Endometrium (tissue), 2 donors: Measurements from ENCODE around the gene HYAL4.
A peak's percentile ranks its signal among the peaks of the same experiment; 100 is the strongest.
"Not testable (repeated sequence)": the region's sequence is repeated elsewhere in the genome, so short reads cannot be mapped to it uniquely, and the experiment has no call there.

Experiments used
- FAIRE-seq: peaks from 2 replicates; lab custom pipeline; 2012; peaks lifted over from hg19 to GRCh38; lab: Jason Lieb, UNC
- donor health status: control.
- donor health status: control.

The HYAL4 gene, protein sequence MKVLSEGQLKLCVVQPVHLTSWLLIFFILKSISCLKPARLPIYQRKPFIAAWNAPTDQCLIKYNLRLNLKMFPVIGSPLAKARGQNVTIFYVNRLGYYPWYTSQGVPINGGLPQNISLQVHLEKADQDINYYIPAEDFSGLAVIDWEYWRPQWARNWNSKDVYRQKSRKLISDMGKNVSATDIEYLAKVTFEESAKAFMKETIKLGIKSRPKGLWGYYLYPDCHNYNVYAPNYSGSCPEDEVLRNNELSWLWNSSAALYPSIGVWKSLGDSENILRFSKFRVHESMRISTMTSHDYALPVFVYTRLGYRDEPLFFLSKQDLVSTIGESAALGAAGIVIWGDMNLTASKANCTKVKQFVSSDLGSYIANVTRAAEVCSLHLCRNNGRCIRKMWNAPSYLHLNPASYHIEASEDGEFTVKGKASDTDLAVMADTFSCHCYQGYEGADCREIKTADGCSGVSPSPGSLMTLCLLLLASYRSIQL

DNA sequence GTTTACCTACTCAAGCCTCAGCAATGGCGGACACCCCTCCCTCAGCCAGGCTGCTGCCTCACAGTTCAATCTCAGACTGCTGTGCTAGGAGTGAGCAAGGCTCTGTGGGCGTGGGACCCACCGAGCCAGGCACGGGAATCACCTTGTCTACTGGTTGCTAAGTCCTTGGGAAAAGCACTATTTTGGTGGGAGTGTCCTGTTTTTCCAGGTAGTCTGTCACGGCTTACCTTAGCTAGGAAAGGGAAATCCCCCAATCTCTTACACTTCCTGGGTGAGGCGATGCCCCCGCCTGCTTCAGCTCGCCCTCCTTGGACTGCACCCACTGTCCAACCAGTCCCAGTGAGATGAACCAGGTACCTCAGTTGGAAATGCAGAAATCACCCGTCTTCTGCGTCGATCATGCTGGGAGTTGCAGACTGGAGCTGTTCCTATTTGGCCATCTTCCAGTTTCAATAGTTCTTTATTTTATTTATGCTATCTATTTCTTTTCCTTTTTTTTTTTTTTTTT, at the start of gene HYAL4:
HYAL4 (plus strand) TSS at position 458 of the 508 bp plus-strand sequence. CDS start 23,105 bp downstream, outside the sequence.
- FAIRE-seq, result no peak

DNA sequence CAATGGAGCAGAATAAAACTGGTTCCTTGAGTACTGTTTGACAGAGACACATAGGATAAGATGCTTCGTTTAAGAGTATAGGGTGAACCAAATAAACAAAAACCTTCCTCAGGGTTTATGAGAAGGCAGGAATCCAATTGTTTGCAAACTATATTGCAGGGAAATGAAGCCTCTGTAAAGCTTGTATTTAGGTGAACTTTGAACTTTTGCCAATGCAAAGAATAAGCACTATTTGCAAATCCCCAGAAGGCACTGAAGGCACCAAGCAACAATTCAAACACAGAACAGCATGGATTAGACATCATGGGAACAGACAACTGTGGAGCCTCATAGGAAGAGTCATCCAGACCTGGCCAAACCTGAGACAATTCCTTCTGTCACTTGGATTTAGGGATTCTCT, 49.1 kb upstream of the HYAL4 start:
- no peak for FAIRE-seq

DNA sequence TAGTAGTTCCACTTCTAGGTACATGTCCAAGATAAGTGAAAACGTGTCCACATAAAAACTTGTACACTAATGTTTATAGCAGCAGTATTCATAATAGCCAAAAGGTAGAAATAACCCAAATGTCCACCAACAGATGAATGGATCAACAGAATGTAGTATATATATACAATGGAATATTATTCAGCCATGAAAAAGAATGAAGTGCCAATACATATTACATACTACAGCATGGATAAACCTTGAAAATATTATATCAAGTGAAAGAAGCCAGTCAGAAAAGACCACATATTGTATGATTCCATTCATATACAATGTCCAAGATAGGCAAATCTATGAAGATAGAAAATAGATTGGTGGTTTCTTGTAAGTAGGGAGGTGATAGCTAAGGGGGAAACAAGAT, 48.4 kb upstream of the HYAL4 start:
- FAIRE-seq, result no peak

DNA sequence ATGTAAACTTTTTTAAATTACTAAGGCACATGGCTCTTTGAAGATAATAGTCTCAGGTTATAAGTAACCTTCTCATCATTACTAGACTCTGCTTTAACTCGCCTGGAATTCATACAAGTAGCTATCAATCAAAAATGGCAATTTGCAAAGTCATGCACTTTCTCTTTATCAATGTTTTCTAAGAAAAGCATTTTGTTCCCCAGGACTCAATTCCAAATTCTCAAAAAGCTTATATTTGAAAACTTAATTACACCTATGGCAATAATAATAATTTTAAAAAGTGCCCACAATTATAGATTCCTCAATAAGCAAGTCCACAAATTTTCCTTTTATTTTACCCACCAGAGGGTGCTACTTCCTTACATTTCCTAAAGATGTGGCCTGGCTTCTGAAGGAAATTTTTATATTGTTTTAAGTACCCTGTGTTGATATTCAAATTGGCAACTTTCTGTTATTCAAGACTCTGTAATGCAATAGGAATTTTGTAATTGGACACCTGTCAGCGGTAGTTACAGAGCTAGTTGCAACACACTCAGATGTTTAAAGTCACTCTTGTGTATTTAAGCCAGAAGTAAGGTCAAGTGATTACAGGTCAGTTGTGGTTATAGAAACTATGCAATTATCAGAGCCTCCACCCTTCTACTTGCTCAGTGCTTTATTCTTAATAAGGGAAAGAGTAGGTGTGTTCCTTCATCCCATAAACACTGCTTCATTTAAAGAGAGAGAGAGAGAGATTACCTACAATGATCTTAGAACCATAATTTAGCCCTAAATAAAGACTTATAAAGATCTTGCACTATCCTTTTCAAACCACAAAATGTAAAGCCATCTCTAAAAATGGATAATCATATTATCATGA, 47.1 kb upstream of the HYAL4 start:
- peak; percentile 96 for FAIRE-seq

DNA sequence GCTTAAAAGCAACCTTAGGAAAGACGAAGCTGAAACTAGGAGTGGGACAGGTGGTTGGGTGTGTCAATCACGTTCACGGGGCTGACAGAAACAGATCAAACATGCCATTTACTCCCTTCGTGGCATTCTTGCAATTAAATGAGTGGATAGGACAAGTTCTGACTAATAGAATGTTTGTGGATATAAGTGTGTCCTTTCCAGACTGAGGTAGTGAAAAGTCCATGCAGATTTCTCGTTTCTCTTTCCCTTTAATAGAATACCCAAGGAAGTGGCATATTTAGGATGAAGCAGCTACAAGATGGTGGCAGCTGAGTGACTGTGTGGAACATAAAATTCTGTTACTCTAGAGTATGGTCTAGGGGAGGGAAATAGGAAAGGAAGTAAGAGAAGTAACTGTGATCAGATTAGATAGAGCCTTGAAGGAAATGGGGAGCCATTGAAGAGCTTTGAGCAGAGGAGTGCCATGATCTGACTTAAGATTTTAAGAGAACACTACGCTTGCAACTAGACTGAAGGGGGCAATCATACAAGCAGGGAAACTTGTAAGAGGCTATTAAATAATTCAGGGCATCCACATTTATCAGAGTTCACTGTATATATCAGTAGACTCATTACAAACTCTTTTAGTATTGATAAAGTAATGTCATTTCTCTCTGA, 46.3 kb upstream of the HYAL4 start:
- no peak for FAIRE-seq

DNA sequence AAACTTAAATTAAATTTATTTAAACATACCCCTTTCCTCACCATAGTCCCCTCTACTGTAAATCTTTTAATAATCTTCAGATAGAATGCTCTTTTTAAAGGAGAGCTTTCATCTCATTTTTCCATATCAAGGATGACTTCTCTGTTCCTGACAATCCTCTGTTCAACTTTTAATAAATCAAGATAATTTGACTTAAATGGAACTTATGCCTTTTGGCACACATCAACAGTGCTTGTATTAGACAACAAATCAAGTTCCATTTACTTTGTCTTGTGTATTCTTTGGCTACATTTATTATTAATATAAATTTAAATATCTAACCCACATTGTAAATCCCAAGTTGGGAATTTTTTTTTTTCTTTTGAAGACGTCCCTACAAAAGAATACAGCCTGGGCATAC, 42.7 kb upstream of the HYAL4 start:
- FAIRE-seq, result no peak

DNA sequence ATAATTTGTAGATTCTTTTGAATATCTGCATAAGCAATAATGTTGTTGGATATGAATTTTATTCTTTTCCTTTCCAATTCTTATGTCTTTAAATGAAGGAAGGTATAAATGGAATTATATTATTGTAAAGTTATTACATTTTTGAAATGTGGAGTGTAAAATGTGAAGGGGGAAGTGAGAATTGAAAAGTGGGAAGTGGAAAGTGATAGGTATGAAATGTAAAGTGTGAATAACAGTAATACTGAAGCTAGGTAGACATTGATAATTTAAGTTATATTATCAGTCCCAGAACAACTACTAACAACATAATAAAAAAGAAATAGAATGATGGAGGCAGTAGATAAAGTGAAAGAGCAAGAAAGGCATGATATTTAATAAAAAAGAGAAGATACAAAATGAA, 39.7 kb upstream of the HYAL4 start:
- no peak for FAIRE-seq

DNA sequence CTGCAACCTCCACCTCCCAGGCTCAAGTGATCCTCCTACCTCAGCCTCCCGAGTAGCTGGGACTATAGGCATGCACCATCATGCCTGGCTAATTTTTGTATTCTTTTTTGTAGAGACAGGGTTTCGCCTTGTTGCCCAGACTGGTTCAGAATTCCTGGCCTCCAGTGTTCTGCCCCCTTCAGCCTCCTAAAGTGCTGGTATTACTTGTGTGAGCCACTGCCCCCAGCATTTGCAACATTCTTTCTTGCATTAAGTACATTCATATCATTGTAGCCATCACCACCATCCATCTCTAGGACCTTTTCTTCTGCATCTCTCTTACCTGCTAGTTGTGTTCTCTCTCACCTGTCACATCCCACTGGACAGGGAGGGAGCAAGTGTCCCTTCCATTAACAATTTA, 35.5 kb upstream of the HYAL4 start:
- FAIRE-seq, result no peak

DNA sequence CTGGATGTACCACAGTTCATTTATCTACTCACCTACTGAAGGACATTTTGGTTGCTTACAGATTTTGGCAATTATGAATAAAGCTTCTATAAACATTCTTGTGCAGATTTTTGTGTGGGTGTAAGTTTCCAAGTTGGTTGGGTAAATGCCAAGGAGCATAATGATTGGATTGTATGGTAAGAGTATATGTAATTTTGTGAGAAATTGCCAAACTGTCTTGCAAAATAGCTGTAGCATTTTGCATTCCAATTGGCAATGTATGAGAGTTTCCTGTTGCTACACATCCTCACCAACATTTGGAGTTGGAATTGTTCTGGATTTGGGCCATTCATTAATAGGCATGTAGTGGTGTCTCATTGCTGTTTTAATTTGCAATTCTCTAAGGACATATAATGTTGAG, 33.9 kb upstream of the HYAL4 start:
- no peak for FAIRE-seq

DNA sequence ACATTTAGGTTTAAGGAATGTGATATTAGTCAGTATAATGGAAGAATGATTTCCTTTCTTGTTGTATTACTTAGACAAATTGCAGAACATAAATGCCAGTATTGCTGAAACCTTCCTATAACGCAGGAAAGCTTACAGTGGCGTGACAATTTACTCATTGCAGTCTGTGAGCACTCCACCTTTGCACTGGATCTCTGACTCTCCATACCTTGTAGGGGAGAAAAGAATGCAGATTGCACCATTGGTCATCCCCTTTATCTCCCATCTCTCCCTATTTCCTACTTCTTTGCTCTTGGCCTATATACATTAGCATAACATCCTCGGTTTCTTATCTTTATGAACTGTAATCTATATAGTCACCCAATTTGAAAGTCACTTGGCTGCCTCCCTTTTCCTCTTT, 28.1 kb upstream of the HYAL4 start:
- FAIRE-seq, result no peak

DNA sequence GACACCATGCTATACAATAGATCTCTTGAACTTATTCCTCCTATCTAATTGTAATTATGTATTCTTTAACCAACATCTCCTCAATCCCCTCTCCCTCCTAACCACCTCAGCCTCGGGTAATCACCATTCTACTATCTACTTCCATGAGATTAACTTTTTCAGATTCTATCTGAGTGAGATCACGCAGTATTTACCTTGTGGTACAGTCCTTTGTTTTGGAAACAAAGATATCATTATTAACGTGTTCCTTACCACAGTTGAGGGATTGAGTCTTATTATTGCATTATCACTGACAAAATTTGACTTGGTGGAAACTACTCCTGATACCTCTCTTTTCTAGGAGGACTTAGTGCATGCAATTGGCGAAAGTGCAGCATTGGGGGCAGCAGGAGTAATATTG, 26.0 kb upstream of the HYAL4 start:
- no peak for FAIRE-seq

DNA sequence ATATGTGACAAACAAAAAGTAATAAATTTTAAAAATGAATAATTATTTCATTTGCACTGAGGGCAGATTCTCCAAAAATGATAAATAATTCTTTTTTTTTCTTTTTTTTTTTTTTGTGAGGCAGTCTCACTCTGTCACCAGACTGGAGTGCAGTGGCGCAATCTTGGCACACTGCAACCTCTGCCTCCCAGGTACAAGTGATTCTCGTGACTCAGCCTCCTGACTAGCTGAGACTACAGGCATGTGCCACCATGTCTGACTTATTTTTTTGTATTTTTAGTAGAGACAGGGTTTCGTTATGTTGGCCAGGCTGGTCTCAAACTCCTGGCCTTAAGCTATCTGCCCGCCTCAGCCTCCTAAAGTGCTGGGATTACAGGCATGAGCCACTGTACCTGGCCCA, 25.2 kb upstream of the HYAL4 start:
- not testable (repeated sequence) for FAIRE-seq

DNA sequence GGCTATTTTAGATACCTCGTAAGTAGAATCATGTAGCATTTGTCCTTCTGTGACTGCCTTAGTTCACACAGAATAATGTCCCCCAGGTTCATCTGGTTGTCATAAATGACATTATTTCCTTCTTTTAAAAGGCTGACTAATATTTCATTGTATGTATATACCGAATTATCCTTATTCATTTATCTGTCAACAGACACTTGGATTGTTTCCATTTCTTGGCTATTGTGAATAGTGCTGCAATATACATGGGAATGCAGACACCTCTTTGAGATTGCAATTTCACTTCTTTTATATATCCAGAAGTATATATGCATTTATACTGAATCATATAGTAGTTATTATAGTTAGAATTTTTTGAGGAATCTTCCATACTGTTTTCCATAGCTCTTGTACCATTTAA, 24.1 kb upstream of the HYAL4 start:
- no peak for FAIRE-seq

DNA sequence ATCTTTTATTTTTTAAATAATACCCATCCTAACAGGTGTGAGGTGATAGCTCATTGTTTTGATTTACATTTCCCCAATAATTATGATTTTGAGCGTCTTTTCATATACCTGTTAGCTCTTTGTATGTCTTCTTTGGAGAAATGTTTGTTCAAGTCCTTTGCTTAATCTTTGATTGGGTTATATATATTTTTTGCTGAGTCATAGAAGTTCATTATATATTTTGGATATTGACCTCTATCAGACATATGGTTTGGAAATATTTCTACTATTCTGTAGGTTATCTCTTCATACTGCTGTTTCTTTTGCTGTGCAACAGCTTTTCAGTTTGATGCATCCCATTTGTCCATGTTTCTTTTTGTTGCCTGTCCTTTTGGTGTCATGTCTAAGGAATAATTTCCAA, 23.6 kb upstream of the HYAL4 start:
- no peak for FAIRE-seq

DNA sequence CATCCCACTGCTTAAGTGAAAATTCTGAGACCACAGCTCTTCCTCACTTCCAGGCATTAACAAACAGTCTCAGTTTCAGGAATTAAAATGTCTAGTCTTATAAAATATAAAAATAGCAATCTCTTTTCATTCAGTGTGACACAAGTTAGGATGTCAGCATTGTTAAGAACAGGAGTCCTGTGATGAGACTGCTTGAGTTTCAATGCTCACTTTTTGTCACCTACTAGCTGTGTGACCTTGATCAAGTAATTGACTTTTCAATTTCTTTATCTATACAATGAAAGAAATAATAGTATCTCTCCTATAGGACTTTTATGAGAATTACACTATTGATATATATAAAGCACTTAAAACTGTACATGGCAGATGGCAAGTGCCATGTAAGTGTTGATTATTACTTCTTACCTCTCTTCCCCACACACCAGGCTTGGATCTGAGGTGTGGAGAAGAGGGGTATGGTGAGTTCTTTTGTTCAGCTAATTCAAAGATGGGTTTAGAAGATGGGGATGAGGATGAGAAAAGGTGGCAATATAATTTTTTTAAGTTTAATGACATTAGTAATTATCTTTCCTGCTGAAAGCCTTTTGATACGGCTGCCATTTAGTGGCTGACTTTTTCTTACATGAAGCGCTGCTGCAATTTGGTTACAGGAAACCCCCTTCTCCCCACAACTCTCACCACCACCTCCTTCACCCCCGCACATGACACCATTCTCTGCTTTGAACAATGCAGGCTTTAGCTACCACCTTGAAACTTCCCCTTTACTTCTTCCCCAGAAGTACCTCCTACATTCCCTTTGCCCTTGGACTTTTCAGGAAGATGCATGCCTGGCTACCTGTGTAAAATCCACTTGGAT, 20.8 kb upstream of the HYAL4 start:
- FAIRE-seq, result no peak

DNA sequence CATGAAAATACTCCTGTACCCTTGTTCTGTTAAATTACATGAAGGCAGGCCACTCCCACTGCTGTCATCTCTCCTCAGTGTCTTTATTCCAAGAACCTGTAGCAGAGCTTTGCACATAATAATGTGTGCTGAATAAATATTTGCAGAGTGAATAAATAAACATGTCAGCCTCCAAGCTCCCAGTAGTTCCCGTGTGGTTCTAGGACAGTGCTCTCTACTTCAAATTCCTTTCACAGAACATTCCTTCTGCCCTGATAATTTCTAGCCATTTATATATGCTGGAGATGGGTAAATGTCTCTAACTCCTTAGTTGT, 20.3 kb upstream of the HYAL4 start:
- FAIRE-seq, result no peak

DNA sequence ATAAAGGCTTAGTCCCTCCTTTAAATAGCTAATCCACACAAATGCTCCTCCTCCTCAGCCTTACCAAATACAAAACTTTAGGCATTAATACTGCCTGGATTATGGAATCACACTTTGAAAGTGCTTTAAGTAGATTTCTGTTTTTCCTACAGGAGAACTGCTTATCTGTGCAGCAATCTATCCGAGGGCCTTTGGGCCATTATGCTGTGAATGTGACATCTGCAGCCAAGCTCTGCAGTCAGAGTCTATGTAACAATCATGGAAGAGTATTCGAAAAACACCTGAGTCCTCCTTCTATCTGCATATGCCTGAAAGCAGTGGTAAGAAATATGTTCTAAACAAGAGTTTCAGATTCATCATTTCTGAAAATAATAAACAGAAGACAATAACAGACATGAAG, 16.2 kb upstream of the HYAL4 start:
- no peak for FAIRE-seq

DNA sequence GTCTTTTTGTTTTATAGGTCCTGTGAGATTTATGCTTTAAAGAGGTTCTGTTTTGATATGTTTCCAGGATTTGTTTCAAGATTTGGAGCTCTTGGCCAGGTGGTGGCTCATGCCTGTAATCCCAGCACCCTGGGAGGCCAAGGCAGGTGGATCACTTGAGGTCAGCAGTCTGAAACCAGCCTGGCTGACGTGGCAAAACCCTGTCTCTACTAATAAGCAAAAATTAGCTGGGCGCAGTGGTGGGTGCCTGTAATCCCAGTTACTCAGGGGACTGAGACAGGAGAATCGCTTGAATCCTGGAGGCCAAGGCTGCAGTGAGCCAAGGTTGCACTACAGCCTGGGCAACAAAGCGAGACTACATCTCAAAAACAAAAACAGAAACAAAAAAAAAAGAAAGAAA, 8.3 kb upstream of the HYAL4 start:
- no peak for FAIRE-seq

DNA sequence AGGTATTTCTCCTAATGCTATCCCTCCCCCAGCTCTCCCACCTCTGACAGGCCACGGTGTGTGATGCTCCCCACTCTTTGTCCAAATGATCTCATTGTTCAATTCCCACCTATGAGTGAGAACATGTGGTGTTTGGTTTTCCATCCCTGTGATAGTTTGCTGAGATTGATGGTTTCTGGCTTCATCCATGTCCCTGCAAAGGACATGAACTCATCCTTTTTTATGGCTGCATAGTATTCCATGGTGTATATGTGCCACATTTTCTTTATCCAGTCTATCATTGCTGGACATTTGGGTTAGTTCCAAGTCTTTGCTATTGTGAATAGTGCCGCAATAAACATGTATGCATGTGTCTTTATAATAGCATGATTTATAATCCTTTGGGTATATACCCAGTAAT, 5.9 kb upstream of the HYAL4 start:
- not testable (repeated sequence) for FAIRE-seq

DNA sequence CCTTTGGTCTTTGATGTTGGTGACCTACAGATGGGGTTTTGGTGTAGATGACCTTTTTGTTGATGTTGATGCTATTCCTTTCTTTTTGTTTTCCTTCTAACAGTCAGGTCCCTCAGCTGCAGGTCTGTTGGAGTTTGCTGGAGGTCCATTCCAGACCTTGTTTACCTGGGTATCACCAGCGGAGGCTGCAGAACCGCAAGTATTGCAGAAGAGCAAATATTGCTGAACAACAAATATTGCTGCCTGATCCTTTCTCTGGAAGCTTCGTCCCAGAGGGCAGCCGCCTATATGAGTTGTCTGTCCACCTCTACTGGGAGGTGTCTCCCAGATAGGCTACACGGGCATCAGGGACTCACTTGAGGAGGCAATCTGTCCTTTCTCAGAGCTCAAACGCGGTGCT, 827 bp upstream of the HYAL4 start:
- not testable (repeated sequence) for FAIRE-seq

DNA sequence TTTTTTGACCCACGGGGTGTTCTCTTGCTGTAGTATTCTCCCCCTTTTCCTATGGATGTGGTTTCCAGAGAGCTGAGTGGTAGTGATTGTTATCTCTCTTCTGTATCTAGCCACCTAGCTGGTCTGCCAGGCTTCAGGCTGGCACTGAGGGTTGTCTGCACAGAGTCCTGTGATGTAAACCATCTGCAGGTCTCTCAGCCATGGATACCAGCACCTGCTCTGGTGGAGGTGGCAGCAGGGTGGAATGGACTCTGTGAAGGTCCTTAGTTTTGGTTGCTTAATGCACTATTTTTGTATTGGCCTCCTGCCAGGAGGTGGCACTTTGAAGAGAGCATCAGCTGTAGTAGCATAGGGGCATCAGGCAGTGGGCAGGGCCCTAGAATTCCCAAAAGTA, 851 bp downstream of the HYAL4 start:
- FAIRE-seq, result no peak
